Fibroblast of mammary gland (primary cell): ENCODE data around the gene S100P.

Experiments used
- DNase-seq: peaks from one replicate; pipeline ENCODE4 v3.0.0-alpha.2; 2010; ENCODE audit warnings: low read depth
- H3K4me3 ChIP-seq: 2 replicates; pipeline ENCODE4 v1.5.1; 2011; ENCODE audit warnings: low read depth, mild to moderate bottlenecking, low read length, moderate library complexity; ENCODE audit not compliant: control insufficient read depth
- TF ChIP-seq, protein P1 (sequence below): conservative IDR thresholded peaks from 2 replicates; pipeline ENCODE4 v1.5.1; 2011; ENCODE audit warnings: low read depth, low read length, inconsistent platforms; ENCODE audit not compliant: control insufficient read depth, insufficient read depth

Gene S100P

DNA sequence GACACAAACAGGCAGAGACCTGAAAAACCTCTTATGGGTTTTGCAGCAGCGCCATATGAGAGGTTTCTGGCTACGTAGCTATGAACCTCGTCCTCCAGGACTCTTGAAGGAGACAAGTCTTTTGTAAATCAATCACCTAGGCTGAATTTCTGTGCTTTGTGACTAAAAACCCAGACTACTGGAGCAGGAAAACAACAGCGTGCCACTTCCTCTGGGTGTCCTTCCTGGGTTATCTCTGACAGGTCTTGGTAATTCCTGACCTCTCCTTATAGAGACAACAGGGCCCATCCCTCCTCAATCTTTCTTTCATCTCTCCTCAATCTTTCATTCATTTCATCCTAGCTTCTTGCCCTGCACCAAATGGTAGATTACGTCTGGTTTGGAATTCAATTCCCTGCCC is 5.7 kb downstream of the S100P start:
- no peak overlapping the region for H3K4me3 ChIP-seq
- no peak for DNase-seq
- TF ChIP-seq, protein P1, sequence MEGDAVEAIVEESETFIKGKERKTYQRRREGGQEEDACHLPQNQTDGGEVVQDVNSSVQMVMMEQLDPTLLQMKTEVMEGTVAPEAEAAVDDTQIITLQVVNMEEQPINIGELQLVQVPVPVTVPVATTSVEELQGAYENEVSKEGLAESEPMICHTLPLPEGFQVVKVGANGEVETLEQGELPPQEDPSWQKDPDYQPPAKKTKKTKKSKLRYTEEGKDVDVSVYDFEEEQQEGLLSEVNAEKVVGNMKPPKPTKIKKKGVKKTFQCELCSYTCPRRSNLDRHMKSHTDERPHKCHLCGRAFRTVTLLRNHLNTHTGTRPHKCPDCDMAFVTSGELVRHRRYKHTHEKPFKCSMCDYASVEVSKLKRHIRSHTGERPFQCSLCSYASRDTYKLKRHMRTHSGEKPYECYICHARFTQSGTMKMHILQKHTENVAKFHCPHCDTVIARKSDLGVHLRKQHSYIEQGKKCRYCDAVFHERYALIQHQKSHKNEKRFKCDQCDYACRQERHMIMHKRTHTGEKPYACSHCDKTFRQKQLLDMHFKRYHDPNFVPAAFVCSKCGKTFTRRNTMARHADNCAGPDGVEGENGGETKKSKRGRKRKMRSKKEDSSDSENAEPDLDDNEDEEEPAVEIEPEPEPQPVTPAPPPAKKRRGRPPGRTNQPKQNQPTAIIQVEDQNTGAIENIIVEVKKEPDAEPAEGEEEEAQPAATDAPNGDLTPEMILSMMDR, result no peak

DNA sequence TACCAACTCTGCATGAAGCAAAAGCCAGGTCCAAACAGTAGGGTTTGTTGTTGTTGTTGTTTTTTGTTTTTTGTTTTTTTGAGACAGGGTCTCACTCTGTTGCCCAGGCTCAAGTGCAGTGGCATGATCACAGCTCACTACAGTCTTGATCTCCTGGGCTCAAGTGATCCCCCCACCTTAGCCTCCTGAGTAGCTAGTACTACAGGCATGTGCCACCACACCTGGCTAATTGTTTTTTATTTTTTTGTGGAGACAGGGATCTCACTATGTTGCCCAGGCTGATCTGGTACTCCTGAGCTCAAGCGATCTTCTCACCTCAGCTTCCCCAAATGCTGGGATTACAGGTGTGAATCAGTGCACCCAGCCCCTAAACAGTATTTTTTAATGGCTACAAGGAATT is 6.2 kb downstream of the S100P start:
- H3K4me3 ChIP-seq, result no peak overlapping the region
- no peak for DNase-seq
- TF ChIP-seq, protein P1, result no peak

DNA sequence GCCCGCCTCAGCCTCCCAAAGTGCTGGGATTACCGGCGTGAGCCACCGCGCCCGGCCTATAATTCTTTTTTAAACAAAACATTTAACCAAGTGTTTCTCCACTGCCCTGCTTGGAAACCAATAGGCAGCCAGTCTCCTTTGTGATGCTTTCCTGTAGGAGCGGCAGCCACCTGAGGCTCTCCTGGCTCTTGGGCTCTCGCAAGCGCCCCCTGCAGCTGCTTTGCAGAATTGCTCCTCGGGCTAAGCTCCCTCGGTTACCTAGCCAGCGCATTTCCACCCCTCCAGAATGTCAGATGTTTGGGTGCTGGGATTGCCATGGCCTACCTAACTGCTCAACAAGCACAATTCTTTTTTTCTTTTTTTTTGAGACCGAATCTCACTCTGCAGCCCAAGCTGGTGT is 7.7 kb downstream of the S100P start:
- no peak overlapping the region for H3K4me3 ChIP-seq
- TF ChIP-seq, protein P1, result peak; percentile 37
- DNase-seq, result no peak

DNA sequence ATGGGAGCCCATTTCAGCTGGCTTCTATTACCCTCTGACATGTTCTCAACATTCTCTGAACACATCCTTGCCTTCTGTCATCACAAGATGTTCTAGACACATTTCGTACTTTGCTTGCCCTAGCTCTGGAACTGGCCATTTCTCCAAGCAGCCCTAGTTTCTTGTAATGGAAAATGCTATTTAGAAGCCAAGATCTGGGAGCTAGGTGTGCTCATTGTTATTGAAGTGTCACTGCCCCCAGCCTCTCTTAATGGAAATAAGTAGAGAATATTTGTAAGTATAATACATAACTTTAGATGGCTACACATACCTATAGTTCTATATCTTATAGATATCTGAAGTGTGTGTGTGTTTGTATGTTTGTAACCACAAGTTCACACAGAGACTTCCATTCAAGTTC is 9.1 kb downstream of the S100P start:
- no peak overlapping the region for H3K4me3 ChIP-seq
- TF ChIP-seq, protein P1, result no peak
- no peak for DNase-seq

DNA sequence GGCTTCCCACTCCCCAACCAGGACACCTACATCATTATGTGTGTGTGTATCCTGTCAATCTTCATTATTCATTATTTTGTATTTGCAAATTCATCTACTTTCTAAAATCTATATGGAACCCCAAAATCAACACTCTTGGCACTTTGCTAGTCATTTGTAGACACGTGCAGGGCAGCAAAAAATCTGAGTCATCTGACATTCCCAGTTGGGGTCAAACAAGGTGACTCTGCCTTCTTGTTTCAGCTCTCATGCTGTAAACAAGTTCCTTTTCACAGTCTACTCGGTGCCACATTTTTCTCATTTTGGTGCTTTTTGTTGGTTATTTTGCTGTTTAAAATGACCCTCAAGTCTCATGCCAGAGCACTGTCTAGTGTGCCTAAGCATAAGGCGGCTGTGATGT is 10.1 kb downstream of the S100P start:
- peak; percentile 60 for DNase-seq
- TF ChIP-seq, protein P1, result no peak
- H3K4me3 ChIP-seq, result no peak overlapping the region

DNA sequence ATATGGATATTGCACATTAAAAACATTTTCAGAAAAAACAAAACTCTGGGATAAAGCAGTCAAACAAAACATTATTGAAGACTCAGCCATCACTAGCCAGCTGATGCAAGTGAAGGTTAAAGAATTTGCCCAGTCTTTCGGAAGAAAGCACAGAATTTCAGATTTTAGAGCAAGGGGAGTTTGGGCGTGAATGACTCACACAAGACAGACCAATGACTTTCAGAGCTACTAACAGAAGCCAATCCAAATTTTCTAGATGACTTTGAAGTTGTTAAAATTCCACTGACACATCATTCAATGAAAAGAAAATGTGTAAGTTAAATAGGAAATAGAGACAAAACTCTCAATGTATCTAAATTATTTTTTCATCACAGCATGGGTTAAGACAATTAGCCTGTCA is 12.0 kb downstream of the S100P start:
- no peak overlapping the region for H3K4me3 ChIP-seq
- no peak for DNase-seq
- TF ChIP-seq, protein P1, result no peak

DNA sequence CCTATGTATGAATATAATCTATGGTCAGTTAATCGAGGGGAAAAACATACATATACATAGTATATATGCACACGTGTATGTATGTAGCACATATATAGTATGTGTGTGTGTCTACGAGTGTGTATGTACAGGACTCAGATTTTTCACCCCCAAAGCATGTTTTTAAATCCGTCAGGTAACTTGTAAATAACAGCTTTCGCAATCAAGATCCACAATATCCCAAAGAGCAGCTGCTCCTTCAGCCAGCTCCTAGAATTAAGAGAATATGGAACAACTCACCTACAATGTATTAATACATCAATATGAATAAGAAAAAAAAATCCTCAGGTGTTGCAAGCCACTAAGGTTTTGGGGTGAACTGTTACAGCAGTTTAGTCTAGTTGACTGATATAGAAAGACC is 12.5 kb downstream of the S100P start:
- TF ChIP-seq, protein P1, result no peak
- H3K4me3 ChIP-seq, result no peak overlapping the region
- DNase-seq, result no peak
